Panc1 (cell line): Measurements from ENCODE around the gene CANT1. TPM values are rescaled to one million over a fixed set of nuclear protein-coding genes. Genes with fewer than 3 reads are reported as not detected.

Source experiments
- ATAC-seq: fragments of 200-7000 bp; cut with Tn5 transposase; 2 replicates; pipeline ENCODE4 v1.9.1; 2020; ENCODE audit warnings: mild to moderate bottlenecking, moderate library complexity
- BruUV-seq: library from RNA; stranded (reverse); fragments of 400-500 nt; replicated peaks from 2 replicates; lab custom pipeline; 2021; lab: Mats Ljungman, UMichigan
- CTCF ChIA-PET: fragments of 300-600 bp; sonication (Branson Sonifier 250); formaldehyde crosslinking; loops from one replicate; lab custom pipeline; 2022; ENCODE audit warnings: antibody characterized with exemption; lab: Charles Lee
- POLR2A ChIA-PET: fragments of 300-600 bp; sonication (Branson Sonifier 250); formaldehyde crosslinking; loops from one replicate; lab custom pipeline; 2022; ENCODE audit warnings: antibody characterized with exemption; lab: Charles Lee
- DNase-seq: peaks from one replicate; pipeline ENCODE4 v3.0.0-alpha.2; 2010; ENCODE audit warnings: low read depth, low spot score
- H3K27ac ChIP-seq: 2 replicates; pipeline ENCODE4 v1.5.1; 2011; ENCODE audit warnings: mild to moderate bottlenecking, low read length, inconsistent platforms
- H3K27me3 ChIP-seq: fragments of 200-500 bp; sonication (Bioruptor generic); 2 replicates; pipeline ENCODE4 v1.6.0; 2014; ENCODE audit warnings: low read length, inconsistent platforms; ENCODE audit not compliant: control insufficient read depth, insufficient read depth
- H3K36me3 ChIP-seq: fragments of 200-500 bp; sonication (Bioruptor generic); 2 replicates; pipeline ENCODE4 v1.5.1; 2014; ENCODE audit warnings: inconsistent platforms, mild to moderate bottlenecking, low read length, moderate library complexity; ENCODE audit not compliant: control insufficient read depth, insufficient read depth
- H3K4me1 ChIP-seq: 2 replicates; pipeline ENCODE4 v1.5.1; 2011; ENCODE audit warnings: inconsistent platforms, mild to moderate bottlenecking, low read length, moderate library complexity; ENCODE audit not compliant: control insufficient read depth, insufficient read depth
- H3K4me3 ChIP-seq, 2 experiments: 2 replicates each; pipeline ENCODE4 v1.5.1; 2011 to 2012; ENCODE audit warnings: low read depth in 2 of 2, low read length in 2 of 2, mild to moderate bottlenecking in 2 of 2, inconsistent platforms in 1 of 2, moderate library complexity in 1 of 2
- H3K9me3 ChIP-seq: fragments of 200-500 bp; sonication (Bioruptor generic); 2 replicates; pipeline ENCODE4 v1.5.1; 2014; ENCODE audit warnings: low read depth, mild to moderate bottlenecking, inconsistent platforms, low read length, moderate library complexity; ENCODE audit not compliant: control insufficient read depth, insufficient read depth
- CTCF ChIP-seq: fragments of 450-650 bp; IDR thresholded peaks from 2 replicates; pipeline ENCODE4 v1.5.1; 2017; ENCODE audit warnings: mild to moderate bottlenecking
- POLR2AphosphoS5 ChIP-seq: IDR thresholded peaks from 2 replicates; pipeline ENCODE4 v1.6.1; 2012; ENCODE audit warnings: mild to moderate bottlenecking, low read depth, low read length, moderate library complexity
- REST ChIP-seq, 2 experiments: IDR thresholded peaks; 2 replicates each; pipeline ENCODE4 v1.6.1; 2011 to 2012; ENCODE audit warnings: low read depth in 2 of 2, control low read depth in 1 of 2, low read length in 1 of 2, mild to moderate bottlenecking in 1 of 2, moderate library complexity in 1 of 2; ENCODE audit not compliant: insufficient read depth in 1 of 2
- SIN3A ChIP-seq: IDR thresholded peaks from 2 replicates; pipeline ENCODE4 v1.6.1; 2012; ENCODE audit warnings: low read depth, mild to moderate bottlenecking, low read length, moderate library complexity, borderline replicate concordance; ENCODE audit not compliant: insufficient read depth
- TCF7L2 ChIP-seq: IDR thresholded peaks from 2 replicates; pipeline ENCODE4 v1.6.1; 2011; ENCODE audit warnings: mild to moderate bottlenecking, low read depth, low read length, inconsistent platforms
- in situ Hi-C: cut with HindIII; loops from 2 replicates; pipeline ENCODE4 v1.10.0; 2016; ENCODE audit warnings: low sequenced_read_pairs, low pct_unique_long_range_greater_than_20kb
- intact Hi-C: fragments of 100-400 bp; cut with micrococcal nuclease; formaldehyde crosslinking; loops from one replicate; pipeline ENCODE4 v1.10.0; 2022; ENCODE audit not compliant: unreplicated experiment
- total RNA-seq: library from RNA; stranded (reverse); gene quantifications from one replicate; pipeline ENCODE4 v1.2.1, GENCODE V29; 2021; ENCODE audit not compliant: unreplicated experiment

CANT1 gene
- total RNA-seq, 1 experiment from 2014 or later: 160 TPM

GRCh38 chr17:78988152-78988551 is 21.4 kb downstream of the CANT1 start:
- no peaks in the 10 kb centered on the region for H3K27me3 ChIP-seq
- no peaks in the 10 kb centered on the region for H3K9me3 ChIP-seq
- intact Hi-C loops (no loop called here), in situ Hi-C loops (no loop called here)
- H3K36me3 ChIP-seq: peaks cover 4% of the 10 kb centered on the region; the same call in 1 of the 2 replicates
- H3K27ac ChIP-seq: no peak overlapping the region
- POLR2A ChIA-PET: interaction anchor here (0.7 kb wide), 1 partner anchor 92 kb away, joined by 5 read pairs; no protein-coding TSS in a partner anchor
- no peak for TF ChIP-seq REST (IDR thresholded peaks at IDR 0.05; ENCODE audit: insufficient read depth in 1 of 2, low read depth in 2 of 2, low read length in 1 of 2)
- peak; percentile 27 for TF ChIP-seq POLR2AphosphoS5
- CTCF ChIA-PET: interaction anchor here (0.6 to 0.7 kb wide), 3 partner anchors 60 to 126 kb away, joined by 3 to 5 read pairs (median 3); partner anchors contain the start of gene ENGASE
- no peak for ATAC-seq
- DNase-seq: no peak
- no TSS peak for BruUV-seq
- H3K4me3 ChIP-seq: no peak overlapping the region
- H3K4me1 ChIP-seq: peaks cover 16% of the 10 kb centered on the region

- DNase-seq: peak; percentile 36
- peak; percentile 74 for ATAC-seq
- intact Hi-C loops: no loop called here
- no peaks in the 10 kb centered on the region for H3K27me3 ChIP-seq
- in situ Hi-C loops: no loop called here
- TF ChIP-seq CTCF: no peak
- no peak for TF ChIP-seq REST (IDR thresholded peaks at IDR 0.05; ENCODE audit: insufficient read depth in 1 of 2, low read depth in 2 of 2, low read length in 1 of 2)
- no peak for TF ChIP-seq TCF7L2
- no peak for TF ChIP-seq SIN3A
- TF ChIP-seq POLR2AphosphoS5: peak; percentile 68
- TSS peak; percentile 51 for BruUV-seq
- H3K36me3 ChIP-seq: no peaks in the 10 kb centered on the region
- CTCF ChIA-PET: interaction anchor here (0.6 to 0.8 kb wide), 3 partner anchors 8 to 85 kb away, joined by 3 to 6 read pairs (median 3); no protein-coding TSS in a partner anchor
- no peaks in the 10 kb centered on the region for H3K9me3 ChIP-seq
- H3K27ac ChIP-seq: peak overlapping the region; percentile 84
- peak overlapping the region; percentile 27 to 58 for H3K4me3 ChIP-seq
- peaks cover 16% of the 10 kb centered on the region for H3K4me1 ChIP-seq
- POLR2A ChIA-PET: no interaction called here
Measured at GRCh38 chr17:78986649-78987328, 22.8 kb downstream of the CANT1 start.
